ENCODE measurements around the gene TNNC1.

Gene TNNC1

DNA sequence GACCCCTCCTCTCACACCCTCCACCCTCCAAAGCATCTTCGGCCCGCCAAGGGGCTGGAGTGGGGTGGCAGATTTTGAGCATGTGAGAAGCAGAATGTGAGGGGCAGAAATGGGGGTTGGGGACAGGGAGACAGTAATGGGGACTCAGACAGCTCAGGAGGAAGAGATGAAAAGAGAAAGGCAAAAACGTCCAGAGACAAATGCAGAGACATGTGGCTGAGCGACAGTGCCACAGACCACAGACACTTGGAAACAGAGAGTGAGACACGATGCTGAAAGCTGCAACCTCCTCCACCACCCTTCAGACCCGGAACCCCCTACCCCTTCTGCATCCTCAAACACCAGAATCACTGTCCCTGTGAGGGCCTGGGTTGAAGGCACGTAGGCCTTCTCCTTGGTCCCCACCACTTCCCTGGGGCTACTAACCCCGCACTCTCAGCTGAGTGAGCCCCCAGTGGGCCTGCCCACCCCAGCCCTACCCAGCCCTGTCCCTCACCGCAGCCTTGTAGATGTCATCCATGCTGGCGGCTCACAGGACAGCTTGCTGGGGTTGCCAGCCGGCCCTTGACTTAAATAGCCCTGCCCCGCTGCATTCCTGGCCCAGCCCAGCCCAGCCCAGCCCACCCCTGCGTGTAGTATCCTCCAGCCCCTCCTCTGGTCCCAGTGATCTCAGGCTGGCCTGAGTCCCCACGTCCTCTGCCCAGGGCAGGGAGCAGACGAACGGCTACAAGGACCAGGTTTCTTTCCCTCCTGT lies at the start of gene TNNC1:
Gene TNNC1, minus strand, starts transcription at position 546 of the 754 bp plus-strand sequence. Its CDS starts 26 bp downstream, at position 520.
- ATAC-seq: no peak

DNA sequence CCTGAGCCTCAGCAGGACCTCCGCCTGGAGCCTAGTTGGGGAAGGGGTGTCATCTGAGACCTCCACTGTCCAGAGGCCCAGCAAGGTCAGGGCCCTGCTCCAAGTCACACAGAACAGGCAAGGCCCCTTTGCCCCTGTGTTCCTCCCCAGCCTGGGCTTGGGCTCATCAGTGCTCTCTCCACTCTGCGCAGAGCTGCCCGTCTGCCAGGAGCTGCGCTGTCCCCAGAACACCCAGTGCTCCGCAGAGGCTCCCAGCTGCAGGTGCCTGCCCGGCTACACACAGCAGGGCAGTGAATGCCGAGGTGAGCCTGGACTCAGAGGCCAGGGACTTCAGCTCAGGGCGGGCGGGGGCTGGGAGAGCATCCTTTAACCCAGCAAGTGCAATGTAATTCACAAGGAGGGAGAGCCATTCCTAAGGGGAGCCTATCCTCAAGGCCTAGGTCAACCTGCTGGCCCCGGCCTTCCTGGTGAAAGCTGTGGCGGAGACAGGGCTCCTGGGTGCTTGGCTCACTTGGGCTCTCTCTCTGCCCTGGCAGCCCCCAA lies 49.0 kb upstream of the TNNC1 start:
- no peak for ATAC-seq

- no peak for ATAC-seq
Measured at GRCh38 chr3:52502001-52502400, 48.2 kb upstream of the TNNC1 start.

DNA sequence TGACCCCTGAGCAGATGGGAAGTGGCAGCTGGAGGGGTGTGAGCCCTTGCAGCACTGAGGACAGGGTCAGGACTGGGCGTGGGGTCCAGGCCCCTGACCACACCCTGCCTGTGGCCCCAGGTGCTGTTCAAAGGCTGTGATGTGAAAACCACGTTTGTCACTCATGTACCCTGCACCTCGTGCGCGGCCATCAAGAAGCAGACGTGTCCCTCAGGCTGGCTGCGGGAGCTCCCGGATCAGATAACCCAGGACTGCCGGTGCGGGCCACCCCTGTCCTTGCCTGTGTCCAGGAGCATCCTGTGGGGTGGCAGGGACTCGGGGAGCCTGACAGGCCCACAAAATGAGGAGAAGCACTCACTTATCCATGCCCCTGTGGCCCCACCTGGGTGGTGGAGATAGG lies 47.2 kb upstream of the TNNC1 start:
- ATAC-seq: no peak

DNA sequence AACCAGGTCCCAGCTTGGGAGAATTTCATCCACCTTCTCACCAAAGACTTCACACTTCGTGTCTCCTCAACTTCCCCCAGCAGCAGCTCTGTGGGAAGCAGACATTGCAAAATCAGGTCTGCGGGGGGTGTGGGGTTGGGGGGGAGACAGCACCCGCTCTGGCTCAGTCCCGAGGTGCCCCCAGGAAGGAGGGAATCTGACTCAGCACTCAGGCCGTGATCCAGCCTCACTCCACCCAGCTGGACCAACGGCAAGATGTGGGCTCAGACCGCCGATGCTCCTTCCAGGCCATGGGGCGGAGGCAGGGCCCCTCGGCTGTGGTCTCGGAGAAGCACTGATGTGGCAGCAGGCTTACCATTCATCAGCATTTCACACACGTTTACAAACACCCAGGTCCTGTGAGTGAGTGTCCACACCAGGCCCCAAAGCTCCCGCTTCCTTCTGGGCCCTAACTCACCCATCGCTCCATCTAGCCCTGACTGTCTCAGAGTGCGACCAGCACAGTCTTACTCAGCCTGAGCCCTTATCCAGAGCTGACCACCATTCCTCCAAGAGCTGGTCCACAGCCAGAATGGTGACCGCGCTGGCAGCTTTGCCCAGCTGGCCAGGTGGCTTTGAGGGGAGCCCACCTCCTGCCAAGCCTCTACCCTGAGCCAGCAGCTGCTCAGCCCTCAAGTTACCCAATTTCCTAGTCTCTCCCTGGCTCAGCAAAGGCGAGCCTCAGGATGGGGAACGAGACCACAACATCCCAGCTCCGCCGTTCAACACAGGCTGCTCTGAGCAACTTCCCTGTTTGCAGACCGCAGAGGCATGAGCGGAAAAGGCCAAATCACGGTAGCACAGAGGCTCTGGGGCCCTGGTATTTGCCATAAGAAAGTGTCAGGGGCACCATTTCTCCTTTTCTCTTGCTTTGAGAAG lies 44.6 kb upstream of the TNNC1 start:
- no peak for ATAC-seq

- ATAC-seq: no peak
Measured at GRCh38 chr3:52495777-52496602, 42.1 kb upstream of the TNNC1 start.

DNA sequence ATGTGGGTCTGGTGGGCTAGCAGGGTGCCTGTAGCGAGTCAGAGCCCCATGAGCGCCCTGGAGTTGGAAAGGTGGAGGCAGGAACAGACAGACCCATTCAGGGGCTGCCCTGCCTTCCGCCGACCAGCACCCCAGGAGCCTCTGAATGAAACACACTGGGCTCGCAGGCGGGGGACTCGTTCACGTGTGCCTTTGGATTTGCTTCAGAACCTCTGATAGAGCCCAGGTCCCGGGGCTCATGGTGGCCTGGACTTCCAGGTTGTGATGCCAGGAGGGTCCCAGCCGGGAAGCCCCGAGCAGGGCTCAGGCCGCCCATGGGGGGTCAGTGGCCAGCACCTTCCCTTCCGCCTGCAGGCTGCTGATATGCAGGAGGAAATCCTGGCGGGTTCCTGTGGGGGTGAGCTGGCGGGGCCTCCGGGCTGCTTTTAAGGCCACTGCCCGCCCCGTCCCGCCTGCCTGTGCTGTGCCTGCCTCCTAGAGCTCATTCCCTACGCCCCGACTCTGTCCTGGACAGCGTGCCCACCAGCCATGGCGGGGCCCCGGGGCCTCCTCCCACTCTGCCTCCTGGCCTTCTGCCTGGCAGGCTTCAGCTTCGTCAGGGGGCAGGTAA lies 41.1 kb upstream of the TNNC1 start, which contains the start of gene STAB1:
Gene STAB1, plus strand, starts transcription at position 453 of the 610 bp plus-strand sequence. Its CDS starts 76 bp downstream, at position 529.
- ATAC-seq: no peak

- no peak for ATAC-seq
Measured at GRCh38 chr3:52494445-52494844, 40.6 kb upstream of the TNNC1 start.

DNA sequence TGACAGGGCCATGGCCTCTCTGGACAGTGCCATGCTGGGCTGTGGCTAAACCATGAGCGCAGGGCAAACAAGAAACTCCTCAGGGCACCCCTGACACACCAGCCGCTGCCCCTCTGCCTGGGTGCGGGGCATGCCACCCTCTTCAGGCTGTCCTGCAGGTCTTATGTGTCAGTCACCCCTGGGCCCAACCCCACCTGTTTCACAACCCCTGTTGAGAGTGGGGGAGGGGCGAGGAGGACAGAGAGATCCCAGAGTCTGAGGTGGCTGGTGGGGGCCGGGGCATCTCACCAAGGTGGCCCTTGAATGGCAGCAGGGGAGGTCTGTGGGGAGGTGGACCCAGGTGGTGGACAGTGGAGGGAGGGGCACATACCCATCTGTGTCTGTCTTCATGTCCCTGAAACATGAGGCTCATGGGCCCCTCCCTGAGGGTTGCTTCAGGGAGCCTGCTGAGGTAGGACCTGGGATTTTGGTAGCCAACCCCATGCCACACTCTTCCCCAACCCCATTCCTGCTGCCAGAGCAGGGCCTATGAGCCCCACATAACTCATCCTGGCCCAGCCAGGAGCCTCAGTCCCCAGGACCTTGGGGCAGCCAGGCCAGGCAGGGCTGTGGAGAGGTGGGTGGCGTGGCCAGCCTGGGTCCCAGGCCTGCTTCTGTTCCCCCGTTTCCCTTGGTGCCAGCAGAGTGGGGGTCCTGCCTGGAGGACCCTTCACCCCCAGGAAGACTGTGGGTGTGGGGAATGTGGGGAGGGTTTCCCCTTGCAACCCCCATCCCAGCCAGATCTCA lies 39.6 kb upstream of the TNNC1 start:
- no peak for ATAC-seq

- no peak for ATAC-seq
Measured at GRCh38 chr3:52492059-52492458, 38.2 kb upstream of the TNNC1 start.

DNA sequence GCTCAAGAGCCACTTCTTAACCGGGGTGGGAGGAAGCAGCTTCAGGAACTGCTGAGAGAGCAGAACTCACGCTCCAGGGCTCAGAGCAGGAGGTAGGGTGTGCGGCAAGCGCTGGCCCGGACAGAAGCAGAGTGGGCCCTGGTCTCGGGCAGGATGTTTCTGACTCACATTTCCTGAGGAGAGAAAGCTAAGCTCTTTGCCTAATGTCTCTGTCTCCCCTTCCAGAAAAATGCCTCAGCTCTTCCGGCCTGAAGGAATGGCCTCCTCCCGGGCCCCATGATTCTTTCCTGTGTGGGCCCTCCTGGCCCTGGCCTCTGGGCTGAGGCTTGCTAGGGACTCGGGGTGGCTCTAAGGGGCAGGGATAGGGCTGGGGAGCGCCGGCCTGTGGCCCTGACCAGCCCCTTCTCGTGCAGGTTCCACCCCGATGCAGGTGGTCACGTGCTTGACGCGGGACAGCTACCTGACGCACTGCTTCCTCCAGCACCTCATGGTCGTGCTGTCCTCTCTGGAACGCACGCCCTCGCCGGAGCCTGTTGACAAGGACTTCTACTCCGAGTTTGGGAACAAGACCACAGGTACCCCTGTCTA lies 37.2 kb upstream of the TNNC1 start:
- no peak for ATAC-seq

GRCh38 chr3:52490035-52490938 lies 36.4 kb upstream of the TNNC1 start:
- no peak for ATAC-seq

GRCh38 chr3:52489453-52489852 lies 35.6 kb upstream of the TNNC1 start:
- no peak for ATAC-seq

- ATAC-seq: no peak
Measured at GRCh38 chr3:52488746-52489145, 34.9 kb upstream of the TNNC1 start.

DNA sequence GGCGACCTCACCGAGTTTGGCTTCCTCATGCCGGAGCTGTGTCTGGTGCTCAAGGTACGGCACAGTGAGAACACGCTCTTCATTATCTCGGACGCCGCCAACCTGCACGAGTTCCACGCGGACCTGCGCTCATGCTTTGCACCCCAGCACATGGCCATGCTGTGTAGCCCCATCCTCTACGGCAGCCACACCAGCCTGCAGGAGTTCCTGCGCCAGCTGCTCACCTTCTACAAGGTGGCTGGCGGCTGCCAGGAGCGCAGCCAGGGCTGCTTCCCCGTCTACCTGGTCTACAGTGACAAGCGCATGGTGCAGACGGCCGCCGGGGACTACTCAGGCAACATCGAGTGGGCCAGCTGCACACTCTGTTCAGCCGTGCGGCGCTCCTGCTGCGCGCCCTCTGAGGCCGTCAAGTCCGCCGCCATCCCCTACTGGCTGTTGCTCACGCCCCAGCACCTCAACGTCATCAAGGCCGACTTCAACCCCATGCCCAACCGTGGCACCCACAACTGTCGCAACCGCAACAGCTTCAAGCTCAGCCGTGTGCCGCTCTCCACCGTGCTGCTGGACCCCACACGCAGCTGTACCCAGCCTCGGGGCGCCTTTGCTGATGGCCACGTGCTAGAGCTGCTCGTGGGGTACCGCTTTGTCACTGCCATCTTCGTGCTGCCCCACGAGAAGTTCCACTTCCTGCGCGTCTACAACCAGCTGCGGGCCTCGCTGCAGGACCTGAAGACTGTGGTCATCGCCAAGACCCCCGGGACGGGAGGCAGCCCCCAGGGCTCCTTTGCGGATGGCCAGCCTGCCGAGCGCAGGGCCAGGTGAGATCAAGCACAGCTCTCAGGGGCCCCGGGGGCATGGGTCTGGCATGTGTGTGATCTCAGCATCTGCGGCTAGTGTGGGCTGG lies 34.2 kb upstream of the TNNC1 start:
- ATAC-seq: no peak

DNA sequence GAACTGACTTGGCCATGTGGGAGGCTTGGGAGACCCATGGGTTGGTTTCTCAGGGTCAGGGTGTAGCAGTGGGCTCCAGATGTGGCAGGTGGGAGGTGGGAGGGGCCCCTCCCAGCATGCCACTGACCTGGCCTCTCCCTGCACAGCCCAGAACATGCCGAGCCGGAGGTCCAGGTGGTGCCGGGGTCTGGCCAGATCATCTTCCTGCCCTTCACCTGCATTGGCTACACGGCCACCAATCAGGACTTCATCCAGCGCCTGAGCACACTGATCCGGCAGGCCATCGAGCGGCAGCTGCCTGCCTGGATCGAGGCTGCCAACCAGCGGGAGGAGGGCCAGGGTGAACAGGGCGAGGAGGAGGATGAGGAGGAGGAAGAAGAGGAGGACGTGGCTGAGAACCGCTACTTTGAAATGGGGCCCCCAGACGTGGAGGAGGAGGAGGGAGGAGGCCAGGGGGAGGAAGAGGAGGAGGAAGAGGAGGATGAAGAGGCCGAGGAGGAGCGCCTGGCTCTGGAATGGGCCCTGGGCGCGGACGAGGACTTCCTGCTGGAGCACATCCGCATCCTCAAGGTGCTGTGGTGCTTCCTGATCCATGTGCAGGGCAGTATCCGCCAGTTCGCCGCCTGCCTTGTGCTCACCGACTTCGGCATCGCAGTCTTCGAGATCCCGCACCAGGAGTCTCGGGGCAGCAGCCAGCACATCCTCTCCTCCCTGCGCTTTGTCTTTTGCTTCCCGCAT lies 33.4 kb upstream of the TNNC1 start:
- ATAC-seq: no peak

DNA sequence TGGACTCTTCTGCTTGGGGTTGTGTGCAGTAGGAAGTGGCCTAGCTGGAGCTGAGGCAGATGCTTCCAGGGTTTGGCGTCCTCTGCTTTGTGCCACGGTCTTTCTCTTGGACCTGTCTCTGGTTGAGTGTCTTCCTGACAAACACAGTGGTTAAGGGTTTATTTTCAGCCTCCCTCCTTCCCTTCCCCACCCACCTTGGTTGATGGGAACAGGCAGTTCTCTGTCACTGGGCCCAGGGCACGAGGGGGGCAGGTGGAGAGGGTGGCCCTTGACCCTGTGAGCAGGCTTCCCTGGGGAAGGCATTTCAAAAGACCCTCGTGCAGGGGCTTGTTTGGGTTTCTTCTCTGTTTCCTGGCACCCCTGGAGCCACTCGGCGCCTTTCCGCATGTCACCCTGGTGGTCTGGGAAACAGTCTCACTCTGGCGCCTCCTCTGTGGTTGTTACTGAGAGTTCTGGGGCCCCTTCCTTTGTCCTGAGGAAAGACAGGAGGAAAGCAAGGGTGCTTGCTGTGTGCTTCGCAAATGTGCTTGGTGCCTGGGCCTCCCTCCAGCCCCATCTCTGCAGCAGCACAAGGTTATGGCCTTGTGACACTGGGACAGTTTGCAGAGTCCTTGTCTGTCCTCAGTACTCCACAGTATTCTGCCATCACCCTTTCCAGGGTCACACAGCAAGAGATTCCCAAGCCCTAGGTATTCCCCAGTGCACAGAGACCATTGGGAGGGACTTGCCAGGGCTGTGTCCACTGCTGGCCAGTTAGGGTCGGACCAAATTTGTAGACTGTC lies 31.0 kb upstream of the TNNC1 start:
- no peak for ATAC-seq
